Measurements from ENCODE around the gene KRTAP9-7.

Gene KRTAP9-7

GRCh38 chr17:41322094-41322902 lies 46.8 kb downstream of the KRTAP9-7 start:
- DNase-seq (ENCODE audit: low read depth in 2 of 2): no peak

- DNase-seq (ENCODE audit: low read depth in 2 of 2): no peak
These were observed 47.7 kb downstream of the KRTAP9-7 start for GRCh38 chr17:41322903-41323895.

GRCh38 chr17:41324180-41325075 lies 48.9 kb downstream of the KRTAP9-7 start:
- DNase-seq (ENCODE audit: low read depth in 2 of 2): no peak

DNA sequence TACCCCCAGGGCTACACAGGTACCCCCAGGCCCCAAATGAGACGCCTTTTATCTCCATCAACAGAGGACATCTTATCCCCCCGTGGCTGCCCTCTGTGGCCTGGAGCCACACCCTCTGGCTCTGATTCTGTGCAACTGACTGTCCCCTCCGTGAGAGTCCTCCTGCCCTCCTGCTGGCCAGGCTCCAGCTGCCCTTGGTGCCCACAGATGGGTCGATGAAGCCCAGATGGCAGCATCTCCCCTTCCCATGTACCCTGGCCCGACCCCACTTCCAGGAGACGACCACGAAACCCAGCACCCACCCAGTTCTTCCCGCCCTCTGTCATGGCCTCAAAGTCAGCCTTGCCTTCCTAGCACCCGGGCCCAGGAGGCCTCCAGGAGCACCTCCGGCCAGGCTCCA lies 49.6 kb downstream of the KRTAP9-7 start:
- no peak for DNase-seq (ENCODE audit: low read depth in 2 of 2)

- no peak for DNase-seq (ENCODE audit: low read depth in 2 of 2)
These were observed 50.1 kb downstream of the KRTAP9-7 start for GRCh38 chr17:41325611-41326010.
